Vagina (tissue), 2 donors: ENCODE data around the gene IQCM. TPM values are rescaled to one million over a fixed set of nuclear protein-coding genes. Genes with fewer than 3 reads are reported as not detected.

Experiments used
- DNase-seq, 2 donors: peaks; one replicate each; pipeline ENCODE4 v3.0.0-alpha.2; 2017; ENCODE audit errors: extremely low spot score in 2 of 2
- H3K27ac ChIP-seq: fragments of 200-600 bp; sonication (generic); one replicate; pipeline ENCODE4 v1.5.1; 2019
- H3K27me3 ChIP-seq: fragments of 200-600 bp; sonication (generic); one replicate; pipeline ENCODE4 v1.5.1; 2019
- H3K36me3 ChIP-seq, 2 donors: fragments of 200-600 bp; sonication (generic); one replicate each; pipeline ENCODE4 v1.5.1; 2017 to 2019
- H3K4me1 ChIP-seq: fragments of 200-600 bp; sonication (generic); one replicate; pipeline ENCODE4 v1.5.1; 2019
- H3K4me3 ChIP-seq, 2 donors: fragments of 200-600 bp; sonication (generic); 1 replicate in 1 of 2; 2 replicates in 1 of 2; pipeline ENCODE4 v1.5.1; 2016 to 2019
- H3K9me3 ChIP-seq: fragments of 200-600 bp; sonication (generic); one replicate; pipeline ENCODE4 v1.5.1; 2019
- POLR2A ChIP-seq, 2 donors: fragments of 450-650 bp; IDR thresholded peaks; one replicate each; pipeline ENCODE4 v1.6.1; 2017; ENCODE audit warnings: antibody characterized with exemption in 2 of 2, mild to moderate bottlenecking in 2 of 2, moderate library complexity in 2 of 2
- POLR2AphosphoS5 ChIP-seq, 2 donors: sonication (generic); formaldehyde crosslinking; IDR thresholded peaks; one replicate each; pipeline ENCODE4 v1.9.0; 2017; ENCODE audit warnings: antibody characterized with exemption in 2 of 2, mild to moderate bottlenecking in 2 of 2, low read depth in 1 of 2; ENCODE audit not compliant: insufficient read depth in 1 of 2
- intact Hi-C: fragments of 100-400 bp; cut with DNase I; formaldehyde crosslinking; loops from one replicate; pipeline ENCODE4 v1.15.1; 2023
- total RNA-seq: library from RNA; depleted of rRNA; stranded (reverse); fragments of >200 nt; gene quantifications from one replicate; pipeline ENCODE4 v1.2.3, GENCODE V29; 2016
- TF ChIP-seq, protein P1 (sequence below), 3 experiments: fragments of 450-650 bp in 2 of 3; fragments of 200-600 bp in 1 of 3; sonication (generic) in 1 of 3; IDR thresholded peaks; one replicate each; pipeline ENCODE4 v1.5.1; 2017 to 2019; ENCODE audit warnings: antibody characterized with exemption in 3 of 3, mild to moderate bottlenecking in 2 of 3, moderate library complexity in 2 of 3

Gene IQCM
- total RNA-seq, 1 donor from 2014 or later, result not detected

DNA sequence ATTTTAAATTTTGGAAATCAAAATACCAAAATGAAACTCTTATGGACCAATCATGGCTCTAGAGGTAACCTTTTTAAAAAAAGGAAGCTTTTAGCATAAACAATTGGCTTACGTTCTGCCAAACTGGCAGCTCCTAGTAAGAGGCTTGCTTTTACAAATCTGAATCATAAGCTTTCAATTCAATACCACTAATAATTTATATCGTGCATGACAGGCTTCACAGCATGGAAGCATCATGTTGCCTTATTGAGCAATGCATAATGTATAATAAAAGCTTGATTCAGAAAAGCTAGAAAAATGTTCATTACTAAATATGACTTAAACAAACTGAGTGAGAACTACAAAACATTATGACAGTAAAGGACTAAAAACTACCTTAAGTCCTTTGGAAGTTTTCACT is 280.9 kb downstream of the IQCM start:
- no peak for TF ChIP-seq POLR2AphosphoS5 (IDR thresholded peaks at IDR 0.05; ENCODE audit: insufficient read depth in 1 of 2, low read depth in 1 of 2)
- TF ChIP-seq, protein P1, sequence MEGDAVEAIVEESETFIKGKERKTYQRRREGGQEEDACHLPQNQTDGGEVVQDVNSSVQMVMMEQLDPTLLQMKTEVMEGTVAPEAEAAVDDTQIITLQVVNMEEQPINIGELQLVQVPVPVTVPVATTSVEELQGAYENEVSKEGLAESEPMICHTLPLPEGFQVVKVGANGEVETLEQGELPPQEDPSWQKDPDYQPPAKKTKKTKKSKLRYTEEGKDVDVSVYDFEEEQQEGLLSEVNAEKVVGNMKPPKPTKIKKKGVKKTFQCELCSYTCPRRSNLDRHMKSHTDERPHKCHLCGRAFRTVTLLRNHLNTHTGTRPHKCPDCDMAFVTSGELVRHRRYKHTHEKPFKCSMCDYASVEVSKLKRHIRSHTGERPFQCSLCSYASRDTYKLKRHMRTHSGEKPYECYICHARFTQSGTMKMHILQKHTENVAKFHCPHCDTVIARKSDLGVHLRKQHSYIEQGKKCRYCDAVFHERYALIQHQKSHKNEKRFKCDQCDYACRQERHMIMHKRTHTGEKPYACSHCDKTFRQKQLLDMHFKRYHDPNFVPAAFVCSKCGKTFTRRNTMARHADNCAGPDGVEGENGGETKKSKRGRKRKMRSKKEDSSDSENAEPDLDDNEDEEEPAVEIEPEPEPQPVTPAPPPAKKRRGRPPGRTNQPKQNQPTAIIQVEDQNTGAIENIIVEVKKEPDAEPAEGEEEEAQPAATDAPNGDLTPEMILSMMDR (IDR thresholded peaks at IDR 0.05), result no peak
- Histone ChIP-seq H3K36me3 (no peaks in the 10 kb centered on the region), H3K4me1 (no peaks in the 10 kb centered on the region), H3K27me3 (no peaks in the 10 kb centered on the region), H3K4me3 (no peak overlapping the region), H3K27ac (no peak overlapping the region), H3K9me3 (no peaks in the 10 kb centered on the region)
- intact Hi-C loops, result no loop called here
- DNase-seq, result no peak

DNA sequence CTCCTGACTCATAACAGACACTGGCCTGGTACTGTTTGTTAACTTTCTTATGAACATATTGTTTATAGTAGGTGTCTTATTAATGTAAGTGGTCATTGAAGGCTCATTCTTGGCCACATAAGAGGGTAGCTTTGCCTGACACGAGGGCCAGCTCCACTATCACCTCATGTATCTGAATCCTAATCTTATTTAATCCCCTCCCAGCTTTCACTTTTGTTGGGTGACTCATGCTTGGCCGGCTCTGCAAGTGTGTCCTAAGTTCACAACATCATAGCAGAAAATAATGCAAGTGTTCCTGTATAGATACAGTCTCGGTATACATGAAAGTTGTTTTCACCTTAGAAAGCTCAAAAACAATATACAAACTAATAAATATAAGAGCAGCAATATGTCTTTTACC is 283.8 kb downstream of the IQCM start:
- Histone ChIP-seq H3K9me3 (no peaks in the 10 kb centered on the region), H3K4me1 (no peaks in the 10 kb centered on the region), H3K27me3 (no peaks in the 10 kb centered on the region), H3K4me3 (no peak overlapping the region), H3K27ac (no peak overlapping the region), H3K36me3 (no peaks in the 10 kb centered on the region)
- intact Hi-C loops, result no loop called here
- TF ChIP-seq, protein P1 (IDR thresholded peaks at IDR 0.05), result no peak
- TF ChIP-seq POLR2A (IDR thresholded peaks at IDR 0.05), result no peak
- no peak for TF ChIP-seq POLR2AphosphoS5 (IDR thresholded peaks at IDR 0.05; ENCODE audit: insufficient read depth in 1 of 2, low read depth in 1 of 2)
- DNase-seq, result no peak

GRCh38 chr4:149523039-149523438 is 292.6 kb downstream of the IQCM start:
- no peaks in the 10 kb centered on the region for H3K27me3 ChIP-seq
- no peak overlapping the region for H3K27ac ChIP-seq
- DNase-seq, result no peak
- H3K36me3 ChIP-seq, result no peaks in the 10 kb centered on the region
- no peak overlapping the region for H3K4me3 ChIP-seq
- intact Hi-C loops, result no loop called here
- TF ChIP-seq POLR2A (IDR thresholded peaks at IDR 0.05) (no peak), POLR2AphosphoS5 (IDR thresholded peaks at IDR 0.05; ENCODE audit: insufficient read depth in 1 of 2, low read depth in 1 of 2) (no peak)
- TF ChIP-seq, protein P1 (IDR thresholded peaks at IDR 0.05), result no peak
- no peaks in the 10 kb centered on the region for H3K4me1 ChIP-seq
- H3K9me3 ChIP-seq, result no peaks in the 10 kb centered on the region

GRCh38 chr4:149521611-149522425 is 293.8 kb downstream of the IQCM start:
- Histone ChIP-seq H3K27ac (no peak overlapping the region), H3K27me3 (no peaks in the 10 kb centered on the region), H3K4me1 (no peaks in the 10 kb centered on the region), H3K36me3 (no peaks in the 10 kb centered on the region), H3K4me3 (no peak overlapping the region), H3K9me3 (no peaks in the 10 kb centered on the region)
- intact Hi-C loops, result no loop called here
- no peak for DNase-seq
- no peak for TF ChIP-seq POLR2A (IDR thresholded peaks at IDR 0.05)
- no peak for TF ChIP-seq POLR2AphosphoS5 (IDR thresholded peaks at IDR 0.05; ENCODE audit: insufficient read depth in 1 of 2, low read depth in 1 of 2)
- TF ChIP-seq, protein P1 (IDR thresholded peaks at IDR 0.05), result no peak

- no peak overlapping the region for H3K27ac ChIP-seq
- H3K36me3 ChIP-seq, result no peaks in the 10 kb centered on the region
- H3K4me3 ChIP-seq, result no peak overlapping the region
- H3K27me3 ChIP-seq, result no peaks in the 10 kb centered on the region
- intact Hi-C loops, result no loop called here
- TF ChIP-seq POLR2A (IDR thresholded peaks at IDR 0.05), result no peak
- TF ChIP-seq, protein P1 (IDR thresholded peaks at IDR 0.05), result no peak
- TF ChIP-seq POLR2AphosphoS5 (IDR thresholded peaks at IDR 0.05; ENCODE audit: insufficient read depth in 1 of 2, low read depth in 1 of 2), result no peak
- no peak for DNase-seq
- no peaks in the 10 kb centered on the region for H3K4me1 ChIP-seq
- H3K9me3 ChIP-seq, result no peaks in the 10 kb centered on the region
These were observed 297.2 kb downstream of the IQCM start for GRCh38 chr4:149518471-149518870.
